HFFc6 (cell line): ENCODE measurements around the gene TTC21A. TPM values are rescaled to one million over a fixed set of nuclear protein-coding genes. Genes with fewer than 3 reads are reported as not detected.

Experiments used
- DNase-seq: peaks from one replicate; pipeline ENCODE4 v3.0.0-alpha.2; 2018
- H3K27ac Mint-ChIP-seq: 2 replicates; pipeline ENCODE4 v1.8.0; 2020; ENCODE audit warnings: mild to moderate bottlenecking, mixed read lengths
- H3K27me3 Mint-ChIP-seq: 2 replicates; pipeline ENCODE4 v1.8.0; 2021; ENCODE audit warnings: mild to moderate bottlenecking, moderate library complexity, mixed read lengths; ENCODE audit not compliant: insufficient read depth
- H3K36me3 Mint-ChIP-seq: 2 replicates; pipeline ENCODE4 v1.8.0; 2021; ENCODE audit warnings: low read depth, mixed read lengths
- H3K4me1 Mint-ChIP-seq: 2 replicates; pipeline ENCODE4 v1.8.0; 2020; ENCODE audit warnings: low read depth, mixed read lengths
- H3K4me3 Mint-ChIP-seq: 2 replicates; pipeline ENCODE4 v1.8.0; 2020; ENCODE audit warnings: mild to moderate bottlenecking, moderate library complexity, mixed read lengths
- H3K9me3 Mint-ChIP-seq: 2 replicates; pipeline ENCODE4 v1.8.0; 2020; ENCODE audit warnings: mild to moderate bottlenecking, mixed read lengths
- total RNA-seq, 6 experiments: library from RNA; stranded (reverse); fragmentation: NEBNext Ultra II Directional; extraction: Animal tissue kit (Norgen Biotek cat#: 25700); gene quantifications; 2 replicates in 1 of 6; 3 replicates in 5 of 6; pipeline ENCODE4 v1.2.3, GENCODE V29; 2021
- TF ChIP-seq, protein P1 (sequence below): fragments of 200-600 bp; sonication (generic); IDR thresholded peaks from 2 replicates; pipeline ENCODE4 v1.5.0; 2021; ENCODE audit warnings: antibody characterized with exemption, mild to moderate bottlenecking

Gene TTC21A
- total RNA-seq, 6 experiments from 2014 or later, result 0.91 to 2.2 (median 1.8) TPM

DNA sequence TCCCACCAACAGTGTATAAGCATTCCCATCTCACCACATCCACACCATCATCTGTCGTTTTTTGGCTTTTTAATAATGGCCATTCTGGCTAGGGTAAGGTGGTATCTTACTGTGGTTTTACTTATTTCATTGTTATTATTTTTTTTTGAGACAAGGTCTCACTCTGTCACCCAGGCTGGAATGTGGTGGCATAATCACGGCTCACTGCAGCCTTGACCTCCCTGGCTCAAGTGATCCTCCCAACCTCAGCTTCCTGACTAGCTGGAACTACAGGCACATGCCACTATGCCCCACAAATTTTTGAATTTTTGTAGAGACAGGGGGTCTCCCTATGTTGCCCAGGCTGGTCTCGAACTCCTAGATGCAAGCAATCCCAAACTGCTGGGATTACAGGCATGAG is 56.9 kb downstream of the TTC21A start:
- 0 out of 2 replicates have a peak, but pooled peaks cover 1% of the 10 kb centered on the region for H3K27me3 Mint-ChIP-seq
- H3K36me3 Mint-ChIP-seq, result peaks cover 7% of the 10 kb centered on the region; the same call in 1 of the 2 replicates
- H3K27ac Mint-ChIP-seq, result no peak overlapping the region
- peaks cover 55% of the 10 kb centered on the region for H3K4me1 Mint-ChIP-seq
- no peak overlapping the region for H3K4me3 Mint-ChIP-seq
- TF ChIP-seq, protein P1, sequence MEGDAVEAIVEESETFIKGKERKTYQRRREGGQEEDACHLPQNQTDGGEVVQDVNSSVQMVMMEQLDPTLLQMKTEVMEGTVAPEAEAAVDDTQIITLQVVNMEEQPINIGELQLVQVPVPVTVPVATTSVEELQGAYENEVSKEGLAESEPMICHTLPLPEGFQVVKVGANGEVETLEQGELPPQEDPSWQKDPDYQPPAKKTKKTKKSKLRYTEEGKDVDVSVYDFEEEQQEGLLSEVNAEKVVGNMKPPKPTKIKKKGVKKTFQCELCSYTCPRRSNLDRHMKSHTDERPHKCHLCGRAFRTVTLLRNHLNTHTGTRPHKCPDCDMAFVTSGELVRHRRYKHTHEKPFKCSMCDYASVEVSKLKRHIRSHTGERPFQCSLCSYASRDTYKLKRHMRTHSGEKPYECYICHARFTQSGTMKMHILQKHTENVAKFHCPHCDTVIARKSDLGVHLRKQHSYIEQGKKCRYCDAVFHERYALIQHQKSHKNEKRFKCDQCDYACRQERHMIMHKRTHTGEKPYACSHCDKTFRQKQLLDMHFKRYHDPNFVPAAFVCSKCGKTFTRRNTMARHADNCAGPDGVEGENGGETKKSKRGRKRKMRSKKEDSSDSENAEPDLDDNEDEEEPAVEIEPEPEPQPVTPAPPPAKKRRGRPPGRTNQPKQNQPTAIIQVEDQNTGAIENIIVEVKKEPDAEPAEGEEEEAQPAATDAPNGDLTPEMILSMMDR, result no peak
- no peaks in the 10 kb centered on the region for H3K9me3 Mint-ChIP-seq
- DNase-seq, result no peak

DNA sequence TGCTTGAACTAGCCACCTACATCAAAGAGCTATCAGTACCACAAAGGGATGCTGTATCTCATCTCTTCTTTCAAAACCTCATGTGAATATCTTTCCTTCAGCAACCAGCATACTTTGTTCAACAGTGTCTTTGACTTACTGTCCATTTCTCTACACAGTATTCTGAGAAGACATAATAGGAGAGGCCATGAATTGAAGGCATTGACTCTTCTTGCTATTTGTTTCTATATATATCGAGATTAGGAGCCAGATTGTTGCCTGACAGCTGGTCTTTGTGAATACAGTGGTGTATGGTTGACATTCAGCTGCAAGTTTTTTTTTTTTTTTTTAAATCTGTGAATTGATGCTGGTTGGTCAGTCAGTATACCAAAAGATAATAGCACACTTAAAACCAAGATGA is 58.0 kb downstream of the TTC21A start:
- Mint-ChIP-seq H3K9me3 (no peaks in the 10 kb centered on the region), H3K27me3 (no peaks in the 10 kb centered on the region), H3K4me1 (peaks cover 50% of the 10 kb centered on the region), H3K27ac (peak overlapping the region; percentile 79), H3K4me3 (no peak overlapping the region), H3K36me3 (peaks cover 7% of the 10 kb centered on the region; the same call in 1 of the 2 replicates)
- TF ChIP-seq, protein P1, result no peak
- DNase-seq, result no peak

DNA sequence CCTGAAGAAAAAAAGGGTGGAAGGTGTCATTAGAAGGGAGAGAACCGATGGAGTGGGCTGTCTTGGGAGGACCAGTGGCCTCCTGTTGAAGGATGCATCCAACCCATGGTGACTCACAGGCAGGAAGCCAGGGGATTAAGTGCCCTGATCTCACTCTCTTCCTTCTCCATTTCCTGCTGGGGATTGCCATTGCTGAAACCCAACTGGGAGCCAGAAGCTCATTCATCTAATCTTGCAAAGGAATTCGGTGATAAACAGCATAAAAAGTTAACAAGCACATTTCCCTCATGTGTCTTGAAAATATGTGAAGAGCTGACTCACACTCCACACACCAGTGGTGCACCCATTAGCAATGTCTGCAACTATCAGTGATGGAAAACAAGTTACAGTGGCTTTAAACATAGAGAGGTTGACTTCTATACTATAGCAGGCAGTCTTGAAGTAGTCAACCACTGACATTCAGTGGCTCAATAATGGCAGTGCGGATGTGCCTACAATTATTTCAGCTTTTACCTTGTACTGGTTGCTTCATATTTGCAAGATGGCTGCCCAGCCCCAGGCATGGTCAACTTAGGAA is 58.7 kb downstream of the TTC21A start:
- Mint-ChIP-seq H3K9me3 (no peaks in the 10 kb centered on the region), H3K4me3 (peak overlapping the region; percentile 43), H3K4me1 (peaks cover 50% of the 10 kb centered on the region), H3K36me3 (peaks cover 7% of the 10 kb centered on the region; the same call in 1 of the 2 replicates), H3K27ac (peak overlapping the region; percentile 79), H3K27me3 (no peaks in the 10 kb centered on the region)
- TF ChIP-seq, protein P1, result peak; percentile 41
- DNase-seq, result peak; percentile 96

DNA sequence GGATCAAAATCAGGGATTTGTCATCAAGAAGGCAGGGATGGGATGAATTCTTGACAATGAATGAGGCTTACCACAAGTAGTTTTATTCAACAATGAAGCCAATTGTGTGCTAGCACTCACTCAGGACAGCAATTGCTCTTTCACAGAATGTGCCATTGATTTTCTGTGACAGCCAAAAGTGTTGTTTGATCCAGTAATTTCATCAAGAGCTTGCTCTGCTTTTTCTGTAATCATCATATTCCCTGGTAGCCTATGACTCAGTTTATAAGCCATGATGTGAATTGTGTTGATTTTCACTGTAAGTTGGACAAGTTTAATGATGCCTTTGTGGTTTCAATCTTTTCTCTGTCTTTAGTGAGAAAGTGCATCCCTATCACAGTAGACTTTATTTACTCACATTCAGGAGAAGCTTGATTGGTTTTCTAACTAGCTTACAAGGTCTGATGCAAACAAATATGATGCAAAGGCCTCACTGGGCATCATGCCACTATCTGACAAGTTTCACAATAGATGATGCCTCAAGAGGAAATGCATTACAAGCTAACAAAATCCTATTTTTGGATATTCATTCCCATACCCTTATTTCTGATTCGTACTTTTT is 59.6 kb downstream of the TTC21A start:
- DNase-seq, result peak; percentile 93
- peak overlapping the region; percentile 79 for H3K27ac Mint-ChIP-seq

DNA sequence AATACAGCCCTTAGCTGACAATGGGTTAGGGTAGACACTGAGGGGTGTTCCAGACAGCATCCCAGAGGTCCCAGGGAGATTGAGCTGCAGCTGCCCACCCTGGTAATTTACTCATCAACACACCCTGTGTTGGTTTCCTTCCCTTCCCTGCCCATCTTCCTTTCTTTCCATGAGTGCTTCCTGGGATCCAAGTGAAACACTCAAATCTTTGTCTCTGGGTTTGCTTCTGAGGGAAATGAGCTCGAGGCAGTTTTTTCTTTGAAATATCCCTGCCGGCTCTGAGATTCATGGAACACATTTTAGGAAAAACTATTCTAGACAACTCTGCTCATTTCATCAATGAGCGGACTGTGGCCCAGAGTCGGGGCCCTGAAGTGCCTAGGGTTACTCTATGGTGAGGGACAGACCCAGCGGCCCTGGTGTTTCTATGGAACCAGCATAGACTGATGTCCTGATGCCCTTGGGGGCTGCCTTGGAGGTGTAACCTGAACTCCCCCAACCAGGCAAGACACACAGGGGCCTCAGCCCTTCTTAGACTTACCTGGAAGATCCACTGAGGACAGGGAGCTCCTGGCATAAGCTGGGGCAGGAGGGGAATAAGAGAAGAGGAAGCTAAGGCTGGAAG is 60.8 kb downstream of the TTC21A start:
- DNase-seq, result no peak
- Mint-ChIP-seq H3K36me3 (peaks cover 4% of the 10 kb centered on the region; the same call in 1 of the 2 replicates), H3K27ac (peak overlapping the region; percentile 54), H3K9me3 (no peaks in the 10 kb centered on the region), H3K4me3 (0 out of 2 replicates have a peak overlapping the region, but pooled peaks have one; percentile 5), H3K4me1 (peaks cover 57% of the 10 kb centered on the region), H3K27me3 (peaks cover 3% of the 10 kb centered on the region; the same call in 1 of the 2 replicates)
- TF ChIP-seq, protein P1, result no peak

More for the DNA sequence above, 59.6 kb downstream of the TTC21A start:
- H3K9me3 Mint-ChIP-seq, result no peaks in the 10 kb centered on the region
- peaks cover 7% of the 10 kb centered on the region; the same call in 1 of the 2 replicates for H3K36me3 Mint-ChIP-seq
- peaks cover 1% of the 10 kb centered on the region; the same call in 1 of the 2 replicates for H3K27me3 Mint-ChIP-seq
- peaks cover 50% of the 10 kb centered on the region for H3K4me1 Mint-ChIP-seq
- peak overlapping the region; percentile 43 for H3K4me3 Mint-ChIP-seq
- TF ChIP-seq, protein P1, result no peak
